ENCODE results near the gene TEKT5.

Gene TEKT5

DNA sequence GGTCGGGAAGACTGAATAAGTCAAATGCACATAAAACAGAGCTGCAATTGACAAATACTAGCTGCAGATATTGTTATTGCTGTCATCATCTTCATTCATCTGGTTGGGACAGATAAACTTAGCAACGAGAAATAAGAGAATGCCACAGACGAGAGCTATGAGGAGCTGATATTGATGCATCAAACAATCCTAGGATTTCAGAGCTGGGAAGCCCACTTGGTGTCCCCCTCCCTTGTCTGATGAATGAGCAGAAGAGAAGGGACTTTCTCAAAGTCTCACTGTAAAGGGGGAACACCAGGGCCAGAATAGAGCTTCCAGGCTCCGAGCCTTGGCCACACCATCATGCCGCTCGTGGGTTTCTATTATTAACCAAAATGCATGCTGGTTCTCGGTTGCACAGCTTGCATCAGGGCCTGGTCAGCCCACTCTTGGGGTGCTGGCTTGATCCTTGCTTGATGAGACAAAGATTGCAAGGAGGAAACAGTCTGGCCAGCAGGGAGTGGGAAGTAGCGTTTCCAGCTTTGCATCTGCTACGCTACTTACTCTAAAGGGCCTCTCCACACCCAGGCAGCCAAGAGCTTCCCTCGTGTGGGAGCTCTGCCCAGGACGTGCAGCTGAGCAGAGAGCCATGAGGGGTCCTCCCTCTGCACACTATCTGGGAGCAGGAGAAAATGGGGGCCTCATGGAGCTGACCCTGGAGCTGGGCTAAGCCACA is 85.9 kb downstream of the TEKT5 start:
- Histone ChIP-seq H3K27me3 (ENCODE audit: control insufficient read depth, insufficient read depth, low read length) (no peaks in the 10 kb centered on the region), H3K36me3 (ENCODE audit: control insufficient read depth, insufficient read depth, low read length) (no peaks in the 10 kb centered on the region), H3K27ac (ENCODE audit: low read depth, low read length) (peak overlapping the region; percentile 72), H3K4me3 (ENCODE audit: low read length) (no peak overlapping the region), H3K4me1 (ENCODE audit: control insufficient read depth, insufficient read depth, low read length) (peaks cover 6% of the 10 kb centered on the region), H3K9ac (ENCODE audit: low read length) (no peak overlapping the region)

DNA sequence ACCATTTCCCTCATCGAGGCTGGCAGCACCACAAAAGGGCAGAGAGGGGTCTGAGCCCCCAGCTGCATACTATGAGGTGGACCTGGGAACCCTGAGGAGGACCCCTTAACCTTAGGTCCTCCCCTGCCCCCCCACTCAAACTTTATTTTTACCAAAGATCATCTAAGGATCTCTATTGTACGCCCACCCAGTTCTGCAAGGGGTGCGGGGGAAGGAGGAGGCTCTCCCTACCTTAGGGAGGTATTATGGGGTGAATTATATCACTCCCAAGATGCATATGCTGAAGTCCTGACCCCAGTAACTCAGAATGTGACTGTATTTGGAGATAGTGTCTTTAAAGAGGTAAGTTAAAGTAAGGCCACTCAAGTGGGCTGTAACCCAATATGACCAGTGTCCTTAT is 87.6 kb downstream of the TEKT5 start:
- Histone ChIP-seq H3K36me3 (ENCODE audit: control insufficient read depth, insufficient read depth, low read length) (no peaks in the 10 kb centered on the region), H3K27ac (ENCODE audit: low read depth, low read length) (no peak overlapping the region), H3K4me3 (ENCODE audit: low read length) (no peak overlapping the region), H3K27me3 (ENCODE audit: control insufficient read depth, insufficient read depth, low read length) (no peaks in the 10 kb centered on the region), H3K4me1 (ENCODE audit: control insufficient read depth, insufficient read depth, low read length) (peaks cover 6% of the 10 kb centered on the region), H3K9ac (ENCODE audit: low read length) (no peak overlapping the region)

DNA sequence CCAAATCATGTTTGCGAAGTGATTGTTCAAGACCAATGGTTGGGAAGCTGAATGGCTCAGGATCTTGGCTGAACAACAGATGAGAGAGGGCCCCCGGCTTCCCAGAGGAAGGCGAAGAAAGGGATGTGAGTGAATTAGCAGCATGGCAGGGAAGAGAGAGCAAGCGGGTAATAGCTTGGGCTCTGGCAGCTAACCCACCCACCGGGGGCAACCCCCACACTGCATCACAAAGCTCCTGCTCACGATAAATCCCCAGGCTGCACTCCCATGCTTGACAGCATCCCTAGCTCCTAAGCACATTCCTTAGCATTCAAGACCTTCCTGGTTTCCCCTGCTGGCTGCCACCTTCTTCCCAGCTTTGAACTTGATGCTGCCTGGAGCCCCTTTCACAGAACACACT is 88.1 kb downstream of the TEKT5 start:
- no peaks in the 10 kb centered on the region for H3K36me3 ChIP-seq (ENCODE audit: control insufficient read depth, insufficient read depth, low read length)
- H3K4me1 ChIP-seq (ENCODE audit: control insufficient read depth, insufficient read depth, low read length), result peaks cover 12% of the 10 kb centered on the region
- no peaks in the 10 kb centered on the region for H3K27me3 ChIP-seq (ENCODE audit: control insufficient read depth, insufficient read depth, low read length)
- H3K4me3 ChIP-seq (ENCODE audit: low read length), result no peak overlapping the region
- no peak overlapping the region for H3K27ac ChIP-seq (ENCODE audit: low read depth, low read length)
- H3K9ac ChIP-seq (ENCODE audit: low read length), result no peak overlapping the region

DNA sequence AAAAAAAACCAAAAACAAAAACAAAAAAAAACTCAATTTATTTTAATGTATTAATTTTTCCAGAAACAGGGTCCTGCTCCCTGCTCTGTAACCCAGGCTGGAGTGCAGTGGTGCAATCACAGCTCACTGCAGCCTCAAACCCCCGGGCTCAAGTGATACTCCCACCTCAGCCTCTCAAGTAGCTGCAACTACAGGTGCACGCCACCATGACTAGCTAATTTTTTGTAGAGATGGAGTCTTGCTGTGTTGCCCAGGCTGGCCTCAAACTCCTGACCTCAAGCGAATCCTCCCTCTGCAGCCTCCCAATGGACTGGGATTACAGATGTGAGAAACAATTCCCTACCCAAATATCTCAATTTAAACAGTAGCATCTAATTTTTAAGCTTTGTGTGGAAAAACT is 89.1 kb downstream of the TEKT5 start:
- Histone ChIP-seq H3K4me3 (ENCODE audit: low read length) (no peak overlapping the region), H3K36me3 (ENCODE audit: control insufficient read depth, insufficient read depth, low read length) (no peaks in the 10 kb centered on the region)

DNA sequence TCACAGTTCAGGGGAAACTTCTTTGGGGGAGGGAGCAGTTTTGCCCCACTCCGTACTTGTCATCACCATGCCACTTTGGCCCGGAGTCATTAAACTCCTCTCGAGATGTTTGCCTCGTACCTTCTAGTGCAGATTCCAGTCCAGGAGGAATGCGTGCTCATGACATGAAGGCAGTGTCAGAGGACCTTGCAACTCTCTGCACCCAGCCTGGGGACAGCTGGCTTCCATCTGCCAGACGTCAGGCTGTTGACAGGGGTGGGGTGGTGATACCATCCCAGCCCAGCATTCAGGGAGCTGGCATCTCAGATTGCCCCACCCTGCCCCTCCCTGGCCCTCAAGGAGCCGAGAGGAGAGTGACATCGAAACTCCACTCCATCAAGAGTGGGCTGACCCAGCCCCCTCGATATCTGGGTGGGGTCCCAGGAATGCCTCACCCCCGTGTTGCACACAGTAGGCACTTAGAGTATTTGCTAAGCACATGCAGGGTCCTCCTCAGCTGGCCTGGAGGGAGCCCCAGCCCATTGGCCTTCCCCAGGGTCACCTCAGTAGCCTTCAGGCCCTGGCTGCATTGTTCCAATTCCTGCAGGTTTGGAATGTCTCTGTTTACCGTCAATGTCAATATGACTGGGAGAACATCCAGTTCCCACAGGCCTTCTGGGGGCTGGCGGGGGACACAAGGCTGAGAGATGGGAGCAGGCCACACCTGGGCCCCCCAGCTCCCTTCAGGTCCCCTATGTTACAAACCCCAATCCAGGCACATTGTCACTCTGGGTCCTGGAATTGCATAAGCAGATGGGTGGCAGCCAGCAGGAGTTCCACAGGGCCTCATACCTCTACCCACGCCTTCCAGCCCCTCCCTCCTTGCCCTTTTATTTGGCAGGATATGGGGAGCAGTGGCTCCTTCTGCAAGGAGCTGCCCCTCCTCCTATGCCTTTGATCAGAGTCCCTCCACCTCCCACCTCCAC is 93.0 kb downstream of the TEKT5 start:
- Histone ChIP-seq H3K4me1 (ENCODE audit: control insufficient read depth, insufficient read depth, low read length) (peaks cover 10% of the 10 kb centered on the region), H3K9ac (ENCODE audit: low read length) (no peak overlapping the region), H3K27ac (ENCODE audit: low read depth, low read length) (no peak overlapping the region), H3K36me3 (ENCODE audit: control insufficient read depth, insufficient read depth, low read length) (no peaks in the 10 kb centered on the region), H3K4me3 (ENCODE audit: low read length) (no peak overlapping the region), H3K27me3 (ENCODE audit: control insufficient read depth, insufficient read depth, low read length) (no peaks in the 10 kb centered on the region)

More for the DNA sequence above, 89.1 kb downstream of the TEKT5 start:
- no peak overlapping the region for H3K27ac ChIP-seq (ENCODE audit: low read depth, low read length)
- H3K27me3 ChIP-seq (ENCODE audit: control insufficient read depth, insufficient read depth, low read length), result no peaks in the 10 kb centered on the region
- H3K4me1 ChIP-seq (ENCODE audit: control insufficient read depth, insufficient read depth, low read length), result peaks cover 16% of the 10 kb centered on the region
- H3K9ac ChIP-seq (ENCODE audit: low read length), result no peak overlapping the region

DNA sequence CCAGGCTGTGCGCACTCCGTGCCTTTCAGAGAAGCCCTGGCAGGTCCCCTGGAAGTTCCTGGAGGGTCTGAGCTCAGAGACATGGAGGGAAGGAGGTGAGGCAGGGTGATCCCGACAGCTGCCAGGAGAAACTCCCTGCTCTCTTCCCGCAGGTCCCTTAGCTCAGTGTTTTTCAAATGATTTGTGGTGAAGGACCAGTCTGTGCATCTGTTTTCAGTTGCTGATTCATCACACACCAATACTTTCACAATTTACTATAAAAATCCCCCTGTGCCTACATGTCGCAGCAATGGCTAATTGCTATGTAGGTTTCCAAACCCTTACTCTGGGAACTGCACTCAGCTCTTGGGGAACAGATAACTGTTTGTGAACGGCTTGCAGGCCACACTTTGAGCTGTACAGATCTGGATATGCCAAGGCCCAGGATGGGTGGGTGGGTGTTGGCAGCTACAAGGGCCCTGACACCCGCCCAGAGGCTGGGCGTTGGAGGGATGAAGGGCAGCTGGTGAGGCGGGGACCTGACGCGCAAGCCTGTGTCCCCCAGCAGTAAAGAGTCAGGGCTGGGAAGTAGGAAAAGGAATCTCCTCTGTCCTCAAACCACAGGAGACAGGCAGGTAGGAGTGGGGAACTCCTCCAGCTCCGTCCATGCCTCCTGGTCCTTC is 93.8 kb downstream of the TEKT5 start:
- Histone ChIP-seq H3K36me3 (ENCODE audit: control insufficient read depth, insufficient read depth, low read length) (no peaks in the 10 kb centered on the region), H3K27ac (ENCODE audit: low read depth, low read length) (no peak overlapping the region), H3K4me3 (ENCODE audit: low read length) (no peak overlapping the region), H3K27me3 (ENCODE audit: control insufficient read depth, insufficient read depth, low read length) (no peaks in the 10 kb centered on the region), H3K9ac (ENCODE audit: low read length) (no peak overlapping the region), H3K4me1 (ENCODE audit: control insufficient read depth, insufficient read depth, low read length) (peaks cover 10% of the 10 kb centered on the region)

DNA sequence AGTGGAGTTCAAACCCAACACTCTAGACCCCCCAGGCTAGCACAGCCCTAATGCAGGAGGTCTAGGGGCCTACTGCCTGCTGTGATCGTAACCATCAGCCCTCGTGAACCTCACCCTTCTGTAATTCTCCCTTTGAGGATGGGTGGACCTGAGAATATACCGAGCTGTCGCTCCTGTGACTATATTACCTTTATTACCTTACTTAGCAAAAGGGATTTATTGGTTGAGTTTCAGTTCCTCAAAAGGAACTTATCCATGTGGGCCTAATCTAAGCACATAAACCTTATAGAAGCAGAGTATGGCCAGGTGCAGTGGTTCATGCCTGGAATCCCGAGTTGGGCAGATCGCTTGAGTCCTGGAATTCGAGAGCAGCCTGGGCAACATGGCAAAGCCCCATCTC is 95.1 kb downstream of the TEKT5 start:
- H3K4me3 ChIP-seq (ENCODE audit: low read length), result no peak overlapping the region

DNA sequence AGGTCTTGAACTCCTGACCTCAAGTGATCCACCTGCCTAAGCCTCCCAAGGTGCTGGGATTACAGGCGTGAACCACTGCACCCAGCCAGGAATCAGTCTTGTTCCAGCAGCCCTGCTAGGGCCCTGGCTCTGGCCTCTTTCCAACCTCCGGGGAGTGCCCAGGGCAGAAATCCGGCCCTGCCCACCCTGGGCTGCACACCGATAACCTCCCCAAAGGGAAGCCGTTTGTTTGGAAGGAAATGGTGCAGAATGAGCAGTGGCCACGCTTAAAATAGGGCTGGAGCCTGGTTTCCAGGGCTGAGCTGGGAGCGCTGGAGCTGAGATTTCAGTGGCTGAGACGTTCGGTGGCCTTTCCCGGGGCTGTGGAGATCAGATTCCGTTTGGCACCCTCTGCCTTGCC is 96.6 kb downstream of the TEKT5 start:
- H3K36me3 ChIP-seq (ENCODE audit: control insufficient read depth, insufficient read depth, low read length), result no peaks in the 10 kb centered on the region
- no peak overlapping the region for H3K27ac ChIP-seq (ENCODE audit: low read depth, low read length)
- H3K4me3 ChIP-seq (ENCODE audit: low read length), result no peak overlapping the region
- H3K27me3 ChIP-seq (ENCODE audit: control insufficient read depth, insufficient read depth, low read length), result no peaks in the 10 kb centered on the region
- no peak overlapping the region for H3K9ac ChIP-seq (ENCODE audit: low read length)
- H3K4me1 ChIP-seq (ENCODE audit: control insufficient read depth, insufficient read depth, low read length), result peaks cover 10% of the 10 kb centered on the region

More for the DNA sequence above, 95.1 kb downstream of the TEKT5 start:
- H3K27ac ChIP-seq (ENCODE audit: low read depth, low read length), result no peak overlapping the region
- no peak overlapping the region for H3K9ac ChIP-seq (ENCODE audit: low read length)
- H3K4me1 ChIP-seq (ENCODE audit: control insufficient read depth, insufficient read depth, low read length), result peaks cover 10% of the 10 kb centered on the region
- no peaks in the 10 kb centered on the region for H3K36me3 ChIP-seq (ENCODE audit: control insufficient read depth, insufficient read depth, low read length)
- H3K27me3 ChIP-seq (ENCODE audit: control insufficient read depth, insufficient read depth, low read length), result no peaks in the 10 kb centered on the region

DNA sequence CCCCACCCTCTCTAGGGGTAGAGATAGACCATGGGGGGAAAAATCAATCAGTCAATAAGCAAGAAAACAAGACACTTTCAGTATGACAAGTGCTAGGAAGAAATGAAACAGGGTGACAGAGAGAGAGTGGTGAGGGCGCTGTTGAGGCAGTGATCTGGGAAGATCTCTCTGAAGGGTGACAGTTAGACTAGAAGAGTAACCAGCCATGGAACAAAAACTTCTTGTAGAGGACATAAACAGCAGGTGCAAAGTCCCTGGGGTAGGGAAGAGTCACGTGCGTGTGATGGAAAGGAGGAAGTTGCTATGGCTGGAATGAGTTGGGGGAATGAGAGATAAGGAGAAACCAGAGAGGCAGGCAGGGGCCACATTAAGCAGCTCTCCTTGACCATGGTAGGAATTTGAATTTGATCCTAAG is 97.5 kb downstream of the TEKT5 start:
- H3K27ac ChIP-seq (ENCODE audit: low read depth, low read length), result no peak overlapping the region
- no peak overlapping the region for H3K4me3 ChIP-seq (ENCODE audit: low read length)
- H3K27me3 ChIP-seq (ENCODE audit: control insufficient read depth, insufficient read depth, low read length), result no peaks in the 10 kb centered on the region
- no peak overlapping the region for H3K9ac ChIP-seq (ENCODE audit: low read length)
- H3K36me3 ChIP-seq (ENCODE audit: control insufficient read depth, insufficient read depth, low read length), result no peaks in the 10 kb centered on the region
- H3K4me1 ChIP-seq (ENCODE audit: control insufficient read depth, insufficient read depth, low read length), result peaks cover 10% of the 10 kb centered on the region

DNA sequence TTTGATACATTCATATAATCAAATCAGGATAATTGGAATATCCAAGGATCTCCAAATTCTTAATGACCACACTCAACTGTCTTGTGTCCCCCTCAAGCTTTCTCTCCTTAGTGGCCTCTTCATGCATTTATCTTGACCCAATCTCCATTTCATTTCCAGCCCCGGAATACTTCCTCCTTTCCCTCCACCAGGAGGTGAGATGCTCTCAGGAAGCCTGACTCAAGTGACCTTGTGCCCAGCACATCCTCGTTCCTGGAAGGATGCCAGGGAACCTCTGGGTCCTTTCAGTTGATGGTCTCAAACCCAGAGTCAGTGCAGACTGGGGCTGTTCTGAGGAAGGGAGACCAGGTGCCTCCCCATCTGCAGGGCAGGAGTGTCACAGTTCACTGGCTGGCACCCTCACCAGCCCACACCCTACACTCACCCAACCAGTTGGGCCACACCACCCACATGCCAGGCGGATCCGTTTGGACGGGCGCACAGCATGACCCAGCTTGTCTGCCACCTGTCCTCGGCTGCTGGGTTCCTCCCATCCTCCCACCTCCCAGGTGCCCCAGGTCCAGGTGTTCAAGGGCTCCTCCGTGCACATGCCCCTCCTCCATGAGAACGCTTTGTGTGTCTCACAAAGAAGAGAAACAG is 100.3 kb downstream of the TEKT5 start:
- Histone ChIP-seq H3K4me1 (ENCODE audit: control insufficient read depth, insufficient read depth, low read length) (no peaks in the 10 kb centered on the region), H3K36me3 (ENCODE audit: control insufficient read depth, insufficient read depth, low read length) (no peaks in the 10 kb centered on the region), H3K9ac (ENCODE audit: low read length) (no peak overlapping the region), H3K27ac (ENCODE audit: low read depth, low read length) (no peak overlapping the region), H3K4me3 (ENCODE audit: low read length) (no peak overlapping the region), H3K27me3 (ENCODE audit: control insufficient read depth, insufficient read depth, low read length) (no peaks in the 10 kb centered on the region)

DNA sequence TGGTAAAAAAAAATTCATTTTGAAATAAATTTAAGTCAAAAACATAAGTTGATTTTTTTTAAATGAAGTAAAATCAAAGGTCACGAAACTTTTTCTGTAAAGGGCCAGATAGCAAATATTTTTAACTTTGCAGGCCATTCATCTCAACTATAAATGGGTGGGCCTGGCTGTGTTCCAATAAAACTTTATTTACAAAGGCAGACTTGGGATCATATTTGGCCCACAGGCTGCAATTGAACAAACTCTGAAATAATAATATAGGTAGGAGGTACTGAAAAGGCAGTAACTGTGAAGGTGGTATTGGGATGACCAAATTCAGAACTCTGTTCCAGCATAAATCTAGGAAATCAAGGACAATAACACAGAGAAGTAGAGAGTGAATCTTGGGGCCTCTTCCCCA is 102.1 kb downstream of the TEKT5 start:
- H3K4me3 ChIP-seq (ENCODE audit: low read length), result no peak overlapping the region
- H3K36me3 ChIP-seq (ENCODE audit: control insufficient read depth, insufficient read depth, low read length), result no peaks in the 10 kb centered on the region
- H3K27me3 ChIP-seq (ENCODE audit: control insufficient read depth, insufficient read depth, low read length), result no peaks in the 10 kb centered on the region

DNA sequence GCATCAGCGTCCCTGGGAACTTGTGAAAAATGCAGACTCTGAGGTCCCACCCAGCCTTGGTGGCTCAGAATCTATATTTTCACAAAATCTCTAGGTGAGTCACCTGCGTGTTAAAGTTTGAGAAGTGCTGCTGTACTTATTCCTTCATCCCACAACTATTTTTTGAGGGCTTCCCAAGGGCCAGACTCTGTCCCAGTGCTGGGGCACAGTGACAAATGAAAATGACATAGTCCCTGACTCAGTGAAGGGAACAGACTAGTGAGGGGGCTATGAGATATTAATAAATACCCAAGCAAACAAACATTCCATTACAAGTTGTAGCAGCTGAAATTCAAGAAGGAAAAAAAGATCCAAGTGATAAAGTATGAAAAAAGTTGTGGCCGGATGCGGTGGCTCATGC is 104.4 kb downstream of the TEKT5 start:
- no peak overlapping the region for H3K4me3 ChIP-seq (ENCODE audit: low read length)
- no peak overlapping the region for H3K27ac ChIP-seq (ENCODE audit: low read depth, low read length)
- no peak overlapping the region for H3K9ac ChIP-seq (ENCODE audit: low read length)
- no peaks in the 10 kb centered on the region for H3K36me3 ChIP-seq (ENCODE audit: control insufficient read depth, insufficient read depth, low read length)
- no peaks in the 10 kb centered on the region for H3K27me3 ChIP-seq (ENCODE audit: control insufficient read depth, insufficient read depth, low read length)
- no peaks in the 10 kb centered on the region for H3K4me1 ChIP-seq (ENCODE audit: control insufficient read depth, insufficient read depth, low read length)

More for the DNA sequence above, 102.1 kb downstream of the TEKT5 start:
- H3K9ac ChIP-seq (ENCODE audit: low read length), result no peak overlapping the region
- H3K4me1 ChIP-seq (ENCODE audit: control insufficient read depth, insufficient read depth, low read length), result no peaks in the 10 kb centered on the region
- H3K27ac ChIP-seq (ENCODE audit: low read depth, low read length), result no peak overlapping the region
